Vagina (tissue), 2 donors: ENCODE results near the gene GALNT9. TPM values are rescaled to one million over a fixed set of nuclear protein-coding genes. Genes with fewer than 3 reads are reported as not detected.

ENCODE experiments used
- DNase-seq, 2 donors: peaks; one replicate each; pipeline ENCODE4 v3.0.0-alpha.2; 2017; ENCODE audit errors: extremely low spot score in 2 of 2
- H3K27ac ChIP-seq: fragments of 200-600 bp; sonication (generic); one replicate; pipeline ENCODE4 v1.5.1; 2019
- H3K27me3 ChIP-seq: fragments of 200-600 bp; sonication (generic); one replicate; pipeline ENCODE4 v1.5.1; 2019
- H3K36me3 ChIP-seq, 2 donors: fragments of 200-600 bp; sonication (generic); one replicate each; pipeline ENCODE4 v1.5.1; 2017 to 2019
- H3K4me1 ChIP-seq: fragments of 200-600 bp; sonication (generic); one replicate; pipeline ENCODE4 v1.5.1; 2019
- H3K4me3 ChIP-seq, 2 donors: fragments of 200-600 bp; sonication (generic); 1 replicate in 1 of 2; 2 replicates in 1 of 2; pipeline ENCODE4 v1.5.1; 2016 to 2019
- H3K9me3 ChIP-seq: fragments of 200-600 bp; sonication (generic); one replicate; pipeline ENCODE4 v1.5.1; 2019
- CTCF ChIP-seq, 3 experiments: fragments of 450-650 bp in 2 of 3; fragments of 200-600 bp in 1 of 3; sonication (generic) in 1 of 3; IDR thresholded peaks; one replicate each; pipeline ENCODE4 v1.5.1; 2017 to 2019; ENCODE audit warnings: antibody characterized with exemption in 3 of 3, mild to moderate bottlenecking in 2 of 3, moderate library complexity in 2 of 3
- POLR2A ChIP-seq, 2 donors: fragments of 450-650 bp; IDR thresholded peaks; one replicate each; pipeline ENCODE4 v1.6.1; 2017; ENCODE audit warnings: antibody characterized with exemption in 2 of 2, mild to moderate bottlenecking in 2 of 2, moderate library complexity in 2 of 2
- POLR2AphosphoS5 ChIP-seq, 2 donors: sonication (generic); formaldehyde crosslinking; IDR thresholded peaks; one replicate each; pipeline ENCODE4 v1.9.0; 2017; ENCODE audit warnings: antibody characterized with exemption in 2 of 2, mild to moderate bottlenecking in 2 of 2, low read depth in 1 of 2; ENCODE audit not compliant: insufficient read depth in 1 of 2
- intact Hi-C: fragments of 100-400 bp; cut with DNase I; formaldehyde crosslinking; loops from one replicate; pipeline ENCODE4 v1.15.1; 2023
- total RNA-seq: library from RNA; depleted of rRNA; stranded (reverse); fragments of >200 nt; gene quantifications from one replicate; pipeline ENCODE4 v1.2.3, GENCODE V29; 2016

GALNT9 gene
- total RNA-seq, 1 donor from 2014 or later: 1.5 TPM

GRCh38 chr12:132374612-132375445 is 45.4 kb upstream of the GALNT9 start:
- no peak for TF ChIP-seq POLR2AphosphoS5 (IDR thresholded peaks at IDR 0.05; ENCODE audit: insufficient read depth in 1 of 2, low read depth in 1 of 2)
- TF ChIP-seq CTCF (IDR thresholded peaks at IDR 0.05): no peak
- no peak for TF ChIP-seq POLR2A (IDR thresholded peaks at IDR 0.05)
- H3K4me1 ChIP-seq: no peaks in the 10 kb centered on the region
- DNase-seq: no peak
- intact Hi-C loops: no loop called here
- H3K4me3 ChIP-seq: no peak overlapping the region
- H3K36me3 ChIP-seq: no peaks in the 10 kb centered on the region
- peaks cover 4% of the 10 kb centered on the region for H3K27me3 ChIP-seq
- H3K9me3 ChIP-seq: no peaks in the 10 kb centered on the region
- no peak overlapping the region for H3K27ac ChIP-seq

- no peak for TF ChIP-seq POLR2AphosphoS5 (IDR thresholded peaks at IDR 0.05; ENCODE audit: insufficient read depth in 1 of 2, low read depth in 1 of 2)
- TF ChIP-seq POLR2A (IDR thresholded peaks at IDR 0.05): no peak
- no peak for TF ChIP-seq CTCF (IDR thresholded peaks at IDR 0.05)
- Histone ChIP-seq H3K4me3 (no peak overlapping the region), H3K4me1 (no peaks in the 10 kb centered on the region), H3K9me3 (no peaks in the 10 kb centered on the region), H3K27ac (no peak overlapping the region), H3K36me3 (no peaks in the 10 kb centered on the region), H3K27me3 (peaks cover 4% of the 10 kb centered on the region)
- intact Hi-C loops: no loop called here
- no peak for DNase-seq
Measured at GRCh38 chr12:132373901-132374611, 44.7 kb upstream of the GALNT9 start.

GRCh38 chr12:132367852-132368251 is 38.5 kb upstream of the GALNT9 start:
- Histone ChIP-seq H3K9me3 (no peaks in the 10 kb centered on the region), H3K4me1 (no peaks in the 10 kb centered on the region), H3K27ac (no peak overlapping the region), H3K27me3 (no peaks in the 10 kb centered on the region), H3K36me3 (no peaks in the 10 kb centered on the region), H3K4me3 (no peak overlapping the region)
- DNase-seq: no peak
- TF ChIP-seq CTCF (IDR thresholded peaks at IDR 0.05) (no peak), POLR2AphosphoS5 (IDR thresholded peaks at IDR 0.05; ENCODE audit: insufficient read depth in 1 of 2, low read depth in 1 of 2) (no peak), POLR2A (IDR thresholded peaks at IDR 0.05) (no peak)
- intact Hi-C loops: no loop called here

- intact Hi-C loops: no loop called here
- Histone ChIP-seq H3K27ac (no peak overlapping the region), H3K27me3 (no peaks in the 10 kb centered on the region), H3K4me3 (no peak overlapping the region), H3K9me3 (no peaks in the 10 kb centered on the region), H3K36me3 (no peaks in the 10 kb centered on the region), H3K4me1 (no peaks in the 10 kb centered on the region)
- TF ChIP-seq POLR2A (IDR thresholded peaks at IDR 0.05): no peak
- TF ChIP-seq CTCF (IDR thresholded peaks at IDR 0.05): no peak
- TF ChIP-seq POLR2AphosphoS5 (IDR thresholded peaks at IDR 0.05; ENCODE audit: insufficient read depth in 1 of 2, low read depth in 1 of 2): no peak
- DNase-seq: no peak
Measured at GRCh38 chr12:132367071-132367851, 37.9 kb upstream of the GALNT9 start.
